ENCODE results near the gene LRFN4. TPM values are rescaled to one million over a fixed set of nuclear protein-coding genes. Genes with fewer than 3 reads are reported as not detected.

LRFN4 gene
- total RNA-seq, 1 experiment from 2014 or later: 66.7 TPM

DNA sequence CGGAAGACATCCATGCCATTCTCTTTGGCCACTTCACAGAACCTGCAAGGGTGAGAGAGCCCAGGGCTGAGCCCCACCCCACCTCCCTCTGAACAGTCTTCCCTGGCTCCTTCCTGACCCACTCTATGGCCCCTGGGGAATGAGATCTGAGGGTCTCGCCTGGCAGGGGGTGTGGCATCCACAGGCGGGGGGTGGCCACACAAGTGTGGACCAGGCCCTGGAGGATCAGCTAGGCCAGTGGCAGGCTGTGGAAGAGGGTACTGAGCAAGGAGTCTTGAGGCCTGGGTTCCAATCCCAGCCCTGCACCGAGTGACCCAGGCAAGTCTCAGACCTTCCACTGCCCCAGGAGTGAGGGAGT lies 5.6 kb upstream of the LRFN4 start:
- WGBS (ENCODE audit: extremely low coverage, insufficient read length, low lambda C conversion rate): no CpG with 5 or more reads among the region's 4 CpGs
- H3K4me1 Mint-ChIP-seq: peaks cover 14 to 16% of the 10 kb centered on the region in 2 experiments

More for the DNA sequence above, 5.6 kb upstream of the LRFN4 start:
- Mint-ChIP-seq H3K4me3 (no peak overlapping the region), H3K36me3 (ENCODE audit: insufficient read depth in 1 of 3, low read depth in 3 of 3) (peaks cover 0 to 31% (median 21%) of the 10 kb centered on the region in 3 experiments; a peak in 5 of 7 replicates), H3K27ac (no peak overlapping the region), H3K27me3 (ENCODE audit: low read depth) (peaks cover 3% of the 10 kb centered on the region), H3K9me3 (no peaks in the 10 kb centered on the region)
- H3K56ac ChIP-seq (ENCODE audit: insufficient read length, low read depth, low read length): no peak overlapping the region
- no peak overlapping the region for H4K5ac ChIP-seq (ENCODE audit: insufficient read length, low read depth, low read length)
- H3K23me2 ChIP-seq (ENCODE audit: insufficient read length, low read depth, low read length, poor library complexity, severe bottlenecking): peaks cover 4% of the 10 kb centered on the region
- no peak overlapping the region for H2BK5ac ChIP-seq (ENCODE audit: insufficient read length, low read length)
- no peaks in the 10 kb centered on the region for H3K79me1 ChIP-seq (ENCODE audit: insufficient read depth, low read depth, low read length, poor library complexity, severe bottlenecking)
- H2BK12ac ChIP-seq (ENCODE audit: insufficient read length, low read depth, low read length): no peak overlapping the region
- H3K14ac ChIP-seq (ENCODE audit: insufficient read depth, low read length): no peak overlapping the region
- no peak overlapping the region for H2AK5ac ChIP-seq (ENCODE audit: insufficient read length, low read length)
- no peak overlapping the region for H3K4ac ChIP-seq (ENCODE audit: low read depth, low read length)
- no peak overlapping the region for H4K91ac ChIP-seq (ENCODE audit: insufficient read length, low read depth, low read length)
- no peak overlapping the region for H3K27ac ChIP-seq (ENCODE audit: insufficient read length, low read depth, low read length)
- H3K18ac ChIP-seq (ENCODE audit: insufficient read length, low read depth, low read length): no peak overlapping the region
- H2BK15ac ChIP-seq (ENCODE audit: low read depth, low read length): no peak overlapping the region
- no peaks in the 10 kb centered on the region for H3K4me1 ChIP-seq (ENCODE audit: insufficient read depth, low read length)
- H3K23ac ChIP-seq (ENCODE audit: insufficient read length, low read depth, low read length): no peak overlapping the region
- H4K8ac ChIP-seq (replicated peaks; ENCODE audit: insufficient read length, low read depth, low read length): no peak overlapping the region
- no peaks in the 10 kb centered on the region for H4K20me1 ChIP-seq (ENCODE audit: control insufficient read depth, insufficient read depth, insufficient read length)
- no peak overlapping the region for H2BK120ac ChIP-seq (ENCODE audit: low read depth, low read length, poor library complexity, severe bottlenecking)
- TF ChIP-seq, protein P1, sequence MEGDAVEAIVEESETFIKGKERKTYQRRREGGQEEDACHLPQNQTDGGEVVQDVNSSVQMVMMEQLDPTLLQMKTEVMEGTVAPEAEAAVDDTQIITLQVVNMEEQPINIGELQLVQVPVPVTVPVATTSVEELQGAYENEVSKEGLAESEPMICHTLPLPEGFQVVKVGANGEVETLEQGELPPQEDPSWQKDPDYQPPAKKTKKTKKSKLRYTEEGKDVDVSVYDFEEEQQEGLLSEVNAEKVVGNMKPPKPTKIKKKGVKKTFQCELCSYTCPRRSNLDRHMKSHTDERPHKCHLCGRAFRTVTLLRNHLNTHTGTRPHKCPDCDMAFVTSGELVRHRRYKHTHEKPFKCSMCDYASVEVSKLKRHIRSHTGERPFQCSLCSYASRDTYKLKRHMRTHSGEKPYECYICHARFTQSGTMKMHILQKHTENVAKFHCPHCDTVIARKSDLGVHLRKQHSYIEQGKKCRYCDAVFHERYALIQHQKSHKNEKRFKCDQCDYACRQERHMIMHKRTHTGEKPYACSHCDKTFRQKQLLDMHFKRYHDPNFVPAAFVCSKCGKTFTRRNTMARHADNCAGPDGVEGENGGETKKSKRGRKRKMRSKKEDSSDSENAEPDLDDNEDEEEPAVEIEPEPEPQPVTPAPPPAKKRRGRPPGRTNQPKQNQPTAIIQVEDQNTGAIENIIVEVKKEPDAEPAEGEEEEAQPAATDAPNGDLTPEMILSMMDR (conservative IDR thresholded peaks at IDR 0.05): no peak
- H3K9ac ChIP-seq (ENCODE audit: extremely low read depth, insufficient read length, low read length): no peak overlapping the region
- H3K9me3 ChIP-seq (ENCODE audit: control insufficient read depth, low read depth, low read length): no peaks in the 10 kb centered on the region
- no peak for DNase-seq
- H3K4me2 ChIP-seq (ENCODE audit: insufficient read depth, insufficient read length, low read length): no peak overlapping the region
- H2AFZ ChIP-seq (ENCODE audit: low read length): no peak overlapping the region
- H2BK20ac ChIP-seq (ENCODE audit: low read depth, low read length, poor library complexity, severe bottlenecking): no peak overlapping the region
- H3K27me3 ChIP-seq (ENCODE audit: insufficient read depth, low read length): no peaks in the 10 kb centered on the region
- no peak overlapping the region for H3T11ph ChIP-seq (ENCODE audit: low read length)
- H3K79me2 ChIP-seq (ENCODE audit: insufficient read depth, low read length): no peaks in the 10 kb centered on the region

All from H9 (cell line).